GM21737 (cell line): ENCODE results near the gene TSTD1.
"Not testable (repeated sequence)": the region's sequence is repeated elsewhere in the genome, so short reads cannot be mapped to it uniquely, and the experiment has no call there.

Experiments
- ATAC-seq: cut with Tn5 transposase; IDR thresholded peaks from one replicate; pipeline ENCODE4 v1.9.1; 2021; ENCODE audit warnings: mild to moderate bottlenecking, moderate library complexity; ENCODE audit not compliant: unreplicated experiment

Gene TSTD1

GRCh38 chr1:161039154-161039545 lies 386 bp upstream of the TSTD1 start:
- ATAC-seq: no peak

- no peak for ATAC-seq
These were observed 872 bp downstream of the TSTD1 start for GRCh38 chr1:161037661-161038522.

GRCh38 chr1:161033751-161034150 lies 5.0 kb downstream of the TSTD1 start:
- no peak for ATAC-seq

GRCh38 chr1:161032409-161032808 lies 6.4 kb downstream of the TSTD1 start:
- ATAC-seq: no peak

- ATAC-seq: no peak
These were observed 6.9 kb downstream of the TSTD1 start for GRCh38 chr1:161031874-161032273.

- not testable (repeated sequence) for ATAC-seq
These were observed 9.3 kb downstream of the TSTD1 start for GRCh38 chr1:161029466-161029865.

- ATAC-seq: not testable (repeated sequence)
These were observed 11.8 kb downstream of the TSTD1 start for GRCh38 chr1:161026954-161027353.

GRCh38 chr1:161022432-161022831 lies 16.3 kb downstream of the TSTD1 start:
- ATAC-seq: not testable (repeated sequence)

- no peak for ATAC-seq
These were observed 16.8 kb downstream of the TSTD1 start for GRCh38 chr1:161021970-161022353.

- peak; percentile 78 for ATAC-seq
These were observed 17.4 kb downstream of the TSTD1 start for GRCh38 chr1:161021165-161021969.

- peak; percentile 31 for ATAC-seq
These were observed 18.1 kb downstream of the TSTD1 start, which contains the start of gene F11R for GRCh38 chr1:161020509-161021164. Gene F11R, minus strand, starts transcription at chr1:161021152. Its CDS starts 79 bp downstream, at chr1:161021073.

GRCh38 chr1:161019751-161020495 lies 18.8 kb downstream of the TSTD1 start:
- peak; percentile 1 for ATAC-seq

- ATAC-seq: not testable (repeated sequence)
These were observed 19.6 kb downstream of the TSTD1 start for GRCh38 chr1:161019111-161019660.

GRCh38 chr1:161018631-161018930 lies 20.2 kb downstream of the TSTD1 start:
- ATAC-seq: no peak

- ATAC-seq: no peak
These were observed 20.8 kb downstream of the TSTD1 start for GRCh38 chr1:161017756-161018630.

- ATAC-seq: not testable (repeated sequence)
These were observed 21.6 kb downstream of the TSTD1 start for GRCh38 chr1:161017181-161017580.

- not testable (repeated sequence) for ATAC-seq
These were observed 22.1 kb downstream of the TSTD1 start for GRCh38 chr1:161016683-161017082.

GRCh38 chr1:161013488-161014230 lies 25.1 kb downstream of the TSTD1 start:
- peak; percentile 90 for ATAC-seq

GRCh38 chr1:161013131-161013487 lies 25.7 kb downstream of the TSTD1 start:
- no peak for ATAC-seq
